ENCODE data around the gene ZNF217.
A peak's percentile ranks its signal among the peaks of the same experiment; 100 is the strongest.
"Not testable (repeated sequence)": the region's sequence is repeated elsewhere in the genome, so short reads cannot be mapped to it uniquely, and the experiment has no call there.

Gene ZNF217

GRCh38 chr20:53613748-53614147 is 20.1 kb upstream of the ZNF217 start:
- TF ChIP-seq POLR2A (IDR thresholded peaks at IDR 0.05; ENCODE audit: low read depth, low read length) (no peak), TAF1 (IDR thresholded peaks at IDR 0.05; ENCODE audit: borderline replicate concordance, low read depth, low read length) (no peak), POLR2AphosphoS5 (IDR thresholded peaks at IDR 0.05; ENCODE audit: low read depth, low read length) (no peak)
- no peak for DNase-seq (ENCODE audit: insufficient read length)
- FAIRE-seq: no peak

GRCh38 chr20:53612289-53612688 is 18.6 kb upstream of the ZNF217 start:
- FAIRE-seq; DNase-seq (ENCODE audit: insufficient read length): not testable (repeated sequence)

- DNase-seq (ENCODE audit: insufficient read length) (no peak), FAIRE-seq (peak; percentile 80)
- TF ChIP-seq POLR2AphosphoS5 (IDR thresholded peaks at IDR 0.05; ENCODE audit: low read depth, low read length) (no peak), POLR2A (IDR thresholded peaks at IDR 0.05; ENCODE audit: low read depth, low read length) (no peak), TAF1 (IDR thresholded peaks at IDR 0.05; ENCODE audit: borderline replicate concordance, low read depth, low read length) (no peak)
These were observed 17.8 kb upstream of the ZNF217 start for GRCh38 chr20:53611449-53611894.

GRCh38 chr20:53609491-53610445 is 16.1 kb upstream of the ZNF217 start:
- TF ChIP-seq POLR2AphosphoS5 (IDR thresholded peaks at IDR 0.05; ENCODE audit: low read depth, low read length) (no peak), TAF1 (IDR thresholded peaks at IDR 0.05; ENCODE audit: borderline replicate concordance, low read depth, low read length) (peak; percentile 11; the same call in 1 of the 2 replicates)
- peak; percentile 62 for FAIRE-seq
- DNase-seq (ENCODE audit: insufficient read length): no peak

GRCh38 chr20:53608456-53609452 is 15.1 kb upstream of the ZNF217 start:
- no peak for FAIRE-seq
- no peak for DNase-seq (ENCODE audit: insufficient read length)
- TF ChIP-seq POLR2AphosphoS5 (IDR thresholded peaks at IDR 0.05; ENCODE audit: low read depth, low read length) (no peak), TAF1 (IDR thresholded peaks at IDR 0.05; ENCODE audit: borderline replicate concordance, low read depth, low read length) (no peak), POLR2A (IDR thresholded peaks at IDR 0.05; ENCODE audit: low read depth, low read length) (no peak)

GRCh38 chr20:53608071-53608455 is 14.4 kb upstream of the ZNF217 start:
- TF ChIP-seq POLR2AphosphoS5 (IDR thresholded peaks at IDR 0.05; ENCODE audit: low read depth, low read length) (no peak), POLR2A (IDR thresholded peaks at IDR 0.05; ENCODE audit: low read depth, low read length) (no peak), TAF1 (IDR thresholded peaks at IDR 0.05; ENCODE audit: borderline replicate concordance, low read depth, low read length) (no peak)
- FAIRE-seq: no peak
- no peak for DNase-seq (ENCODE audit: insufficient read length)

GRCh38 chr20:53606364-53606985 is 12.8 kb upstream of the ZNF217 start:
- TF ChIP-seq TAF1 (IDR thresholded peaks at IDR 0.05; ENCODE audit: borderline replicate concordance, low read depth, low read length) (no peak), POLR2A (IDR thresholded peaks at IDR 0.05; ENCODE audit: low read depth, low read length) (no peak), POLR2AphosphoS5 (IDR thresholded peaks at IDR 0.05; ENCODE audit: low read depth, low read length) (no peak)
- DNase-seq (ENCODE audit: insufficient read length) (no peak), FAIRE-seq (no peak)

- not testable (repeated sequence) for DNase-seq (ENCODE audit: insufficient read length); FAIRE-seq
These were observed 11.8 kb upstream of the ZNF217 start for GRCh38 chr20:53605401-53605800.

GRCh38 chr20:53604846-53605245 is 11.2 kb upstream of the ZNF217 start:
- FAIRE-seq; DNase-seq (ENCODE audit: insufficient read length): not testable (repeated sequence)

GRCh38 chr20:53602661-53603060 is 9.0 kb upstream of the ZNF217 start:
- no peak for FAIRE-seq
- DNase-seq (ENCODE audit: insufficient read length): no peak
- no peak for TF ChIP-seq POLR2A (IDR thresholded peaks at IDR 0.05; ENCODE audit: low read depth, low read length)
- no peak for TF ChIP-seq POLR2AphosphoS5 (IDR thresholded peaks at IDR 0.05; ENCODE audit: low read depth, low read length)
- TF ChIP-seq TAF1 (IDR thresholded peaks at IDR 0.05; ENCODE audit: borderline replicate concordance, low read depth, low read length): no peak

- no peak for DNase-seq (ENCODE audit: insufficient read length)
- TF ChIP-seq POLR2A (IDR thresholded peaks at IDR 0.05; ENCODE audit: low read depth, low read length): no peak
- no peak for TF ChIP-seq POLR2AphosphoS5 (IDR thresholded peaks at IDR 0.05; ENCODE audit: low read depth, low read length)
- no peak for TF ChIP-seq TAF1 (IDR thresholded peaks at IDR 0.05; ENCODE audit: borderline replicate concordance, low read depth, low read length)
- no peak for FAIRE-seq
These were observed 6.4 kb upstream of the ZNF217 start for GRCh38 chr20:53599910-53600632.
